SU-DHL-6 (cell line): ENCODE measurements around the gene CD52.

Experiments
- CTCF ChIP-seq: fragments of 200-600 bp; sonication (generic); IDR thresholded peaks from one replicate; pipeline ENCODE4 v1.5.1; 2017; ENCODE audit warnings: antibody characterized with exemption, mild to moderate bottlenecking, low read length, moderate library complexity; ENCODE audit not compliant: insufficient read depth, poor library complexity, severe bottlenecking
- EZH2phosphoT487 ChIP-seq: fragments of 200-600 bp; sonication (generic), shearing (Covaris generic); conservative IDR thresholded peaks from 2 replicates; pipeline ENCODE4 v1.6.1; 2018; ENCODE audit warnings: mild to moderate bottlenecking, antibody characterized with exemption, low read length, moderate library complexity, mixed read lengths

- TF ChIP-seq CTCF (no peak), EZH2phosphoT487 (no peak)
Measured at GRCh38 chr1:26358411-26359384, 40.9 kb downstream of the CD52 start.
